Myocyte (in vitro differentiated cells): ENCODE measurements around the gene SERPINI1. TPM values are rescaled to one million over a fixed set of nuclear protein-coding genes. Genes with fewer than 3 reads are reported as not detected.
A peak's percentile ranks its signal among the peaks of the same experiment; 100 is the strongest.

Experiments used
- DNase-seq: peaks from one replicate; pipeline ENCODE4 v3.0.0-alpha.2; 2012; ENCODE audit warnings: low read depth
- total RNA-seq: library from RNA; depleted of rRNA; stranded (reverse); fragments of >200 nt; gene quantifications from 2 replicates; pipeline ENCODE4 v1.2.3, GENCODE V29; 2014

The SERPINI1 gene
- total RNA-seq, 1 donor from 2014 or later: 2.5 TPM

DNA sequence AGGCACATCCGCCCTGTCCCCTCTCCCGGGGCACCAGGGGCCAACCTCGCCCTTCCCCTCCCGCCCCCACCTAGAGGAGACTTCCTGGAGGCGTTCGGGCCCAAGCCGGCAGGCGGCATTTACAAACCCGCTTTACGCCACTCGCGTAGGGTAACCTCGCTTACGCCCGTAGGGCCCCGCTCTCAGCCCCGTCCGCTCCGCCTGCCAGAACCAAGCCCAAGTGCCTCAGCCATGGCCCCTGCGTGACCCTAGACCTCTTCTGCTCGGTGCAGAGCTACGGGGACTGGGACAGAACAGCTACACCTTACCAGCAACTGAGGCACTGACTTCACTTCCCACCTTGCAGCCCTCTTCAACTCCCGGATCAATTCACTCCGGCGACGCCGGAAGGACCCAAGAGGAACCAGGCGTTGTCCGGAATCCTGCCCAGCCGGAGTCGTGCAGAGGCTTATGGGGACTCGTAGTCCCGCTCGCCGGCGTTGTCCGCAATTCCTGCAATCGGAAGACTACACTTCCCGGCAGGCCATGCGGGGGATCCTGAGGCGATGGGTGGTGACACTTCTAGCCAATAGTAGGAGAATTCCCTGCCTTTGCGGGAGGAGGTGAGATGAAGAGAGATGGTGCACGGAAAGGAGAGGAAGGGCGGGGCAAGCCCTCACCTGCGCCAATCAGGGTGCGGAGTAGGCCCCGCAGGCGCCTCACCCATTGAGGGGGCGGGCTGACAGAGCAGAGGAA lies 856 bp upstream of the SERPINI1 start, which contains the start of gene PDCD10:
Gene PDCD10, minus strand, starts transcription at position 395 of the 735 bp plus-strand sequence. CDS start 14,735 bp downstream, outside the sequence.
- peak; percentile 99 for DNase-seq

DNA sequence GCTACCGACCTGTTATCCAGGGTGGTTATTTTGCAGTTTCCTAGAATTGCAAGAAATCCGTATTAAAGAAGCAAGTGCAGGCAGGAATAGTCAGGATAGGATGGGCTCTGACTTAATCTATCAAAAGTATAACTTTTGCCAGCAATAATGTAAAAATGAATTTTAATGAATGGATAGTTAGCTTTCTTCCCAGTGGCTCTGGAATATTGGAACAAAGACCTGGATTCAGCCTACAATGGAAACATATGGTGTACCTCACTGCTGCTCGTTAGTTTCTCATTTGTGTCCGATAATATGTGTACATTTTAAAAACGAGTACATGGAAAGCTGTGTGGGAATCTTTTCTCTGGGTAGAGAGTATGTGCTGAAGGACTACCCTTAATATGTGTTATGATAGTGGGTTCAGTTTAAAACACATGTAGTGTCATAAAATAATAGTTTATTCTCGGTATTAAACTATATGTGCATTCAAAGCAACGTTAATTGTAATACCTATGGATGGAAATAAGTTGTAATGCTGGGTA lies 805 bp downstream of the SERPINI1 start:
- DNase-seq: no peak

DNA sequence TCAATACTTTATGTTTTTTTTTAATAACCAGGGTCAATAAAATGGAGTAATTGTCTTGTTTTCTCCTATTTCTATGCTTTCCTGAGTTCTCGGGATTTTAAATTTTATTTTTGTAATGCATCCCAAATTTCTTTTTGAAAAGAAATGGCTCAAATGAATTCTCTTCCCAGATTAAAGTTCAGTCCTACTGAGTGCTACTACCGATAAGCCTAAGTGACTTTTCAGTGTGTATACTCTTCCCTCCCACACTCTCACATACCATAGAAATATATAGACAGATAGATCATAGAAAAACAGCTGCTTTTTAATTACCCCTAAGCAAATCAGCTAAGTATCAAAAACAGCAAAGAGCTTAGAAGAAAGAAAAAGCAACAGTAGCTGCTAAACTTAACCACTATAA lies 1.5 kb downstream of the SERPINI1 start:
- no peak for DNase-seq

DNA sequence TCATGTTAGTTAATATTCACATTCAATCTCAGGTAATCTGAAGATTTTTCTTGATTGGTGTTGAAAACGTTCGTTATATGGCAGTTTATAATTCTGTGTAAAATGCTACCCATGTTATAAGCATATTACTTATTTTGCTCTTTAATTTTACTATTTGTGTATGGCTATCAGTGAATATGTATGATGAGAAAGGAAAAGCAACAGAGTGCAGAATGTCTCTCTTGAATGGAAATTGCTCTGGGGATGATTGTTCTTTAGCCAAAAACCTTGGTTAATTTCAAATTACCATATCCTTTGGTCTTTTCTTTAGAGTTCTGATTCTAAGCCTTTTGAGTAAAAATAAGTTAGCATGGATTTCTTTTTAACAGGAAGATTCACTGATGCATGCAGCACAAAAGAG lies 2.5 kb downstream of the SERPINI1 start:
- DNase-seq: no peak

DNA sequence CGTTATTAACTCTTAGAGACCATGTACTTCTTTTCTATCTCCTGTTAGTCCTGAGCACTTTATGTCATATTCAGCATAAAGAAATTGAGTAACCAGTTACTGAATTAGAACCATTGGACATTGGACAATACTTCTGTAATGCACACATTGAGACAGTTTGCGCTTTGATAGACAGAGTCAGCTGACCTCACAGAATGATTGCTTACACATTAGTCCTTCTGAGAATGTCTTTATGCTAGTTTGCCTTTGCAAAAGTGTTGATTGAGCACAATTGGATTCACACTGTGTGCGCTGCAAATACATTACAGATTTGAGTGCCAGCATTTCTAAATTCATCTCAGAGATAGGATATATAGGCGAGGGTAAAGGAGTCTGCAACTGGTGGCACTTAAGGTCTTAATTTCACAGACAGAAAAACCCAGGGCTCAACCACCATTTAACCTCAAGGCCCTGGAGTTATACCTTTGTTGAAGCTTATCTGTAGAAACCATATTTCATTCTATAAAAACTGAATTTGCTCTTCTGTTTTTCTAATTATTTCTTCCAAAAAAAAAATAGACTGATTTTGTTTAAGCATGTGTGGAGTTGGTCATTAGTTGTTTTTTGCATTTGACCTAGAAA lies 3.8 kb downstream of the SERPINI1 start:
- no peak for DNase-seq

DNA sequence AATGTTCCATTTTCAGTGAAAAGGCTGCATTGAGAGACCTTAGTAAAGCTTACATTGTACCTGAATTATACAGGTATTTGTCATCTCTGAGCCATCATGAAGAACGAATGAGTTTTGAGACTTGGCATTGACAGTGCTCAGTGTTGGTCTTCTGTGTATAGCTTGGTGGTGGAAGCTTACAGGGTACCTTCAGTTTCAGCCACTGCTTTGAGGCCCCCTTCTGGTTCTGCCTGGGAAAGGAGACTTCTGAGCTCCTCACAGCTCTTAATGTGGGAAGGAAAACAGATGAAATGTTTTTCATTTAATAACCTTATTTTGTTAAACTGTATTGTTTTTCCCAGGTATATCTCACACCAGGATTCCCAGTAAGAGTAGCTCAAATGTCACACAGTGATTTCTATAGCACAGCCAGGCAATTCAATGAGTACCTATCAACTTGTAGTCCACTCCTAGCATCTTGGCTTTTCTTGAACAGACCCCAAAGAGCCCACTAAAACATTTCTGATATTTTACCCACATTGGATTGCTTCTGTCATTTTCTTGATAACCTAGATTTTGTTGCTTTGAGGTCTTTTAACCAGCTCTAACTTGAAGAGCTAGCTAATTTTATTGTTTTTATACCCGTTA lies 5.6 kb downstream of the SERPINI1 start:
- DNase-seq: peak; percentile 26

DNA sequence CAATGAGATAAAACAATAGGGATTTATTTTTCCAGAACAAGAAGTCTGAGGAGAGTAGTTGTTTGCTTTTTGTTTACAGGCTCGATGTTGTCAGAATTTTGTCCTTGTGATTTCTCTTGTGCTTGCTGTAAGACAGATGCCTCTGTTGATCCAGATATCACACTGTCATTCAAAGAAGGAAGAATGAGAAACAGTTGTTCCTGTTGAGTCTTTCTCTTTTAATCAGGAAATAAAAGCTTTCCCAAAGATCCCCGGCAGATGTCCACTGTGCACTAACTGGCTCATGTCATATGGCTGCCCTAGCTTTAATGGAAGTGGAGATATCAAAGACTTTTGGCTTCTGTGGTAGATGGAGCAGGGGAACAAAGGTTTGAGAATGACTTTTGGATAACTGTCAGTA lies 6.8 kb downstream of the SERPINI1 start:
- peak; percentile 5 for DNase-seq

DNA sequence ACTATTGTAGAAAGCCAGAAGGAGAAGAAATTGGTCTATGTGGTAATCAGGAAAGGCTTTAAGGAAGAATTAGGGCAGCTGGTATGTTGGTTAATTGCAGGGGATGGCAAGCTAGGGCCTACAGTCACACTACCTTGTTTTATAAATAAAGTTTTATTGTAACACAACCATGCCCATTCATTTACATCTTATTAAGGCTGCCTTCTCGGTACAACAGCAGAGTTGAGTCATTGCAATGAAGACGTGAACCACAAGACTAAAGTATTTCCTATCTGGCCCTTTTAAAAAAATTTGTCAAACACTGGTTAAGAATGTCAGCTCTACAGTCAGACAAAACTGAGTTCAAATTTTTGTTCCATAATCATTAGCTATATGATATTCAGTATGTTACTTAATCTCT lies 8.3 kb downstream of the SERPINI1 start:
- no peak for DNase-seq

DNA sequence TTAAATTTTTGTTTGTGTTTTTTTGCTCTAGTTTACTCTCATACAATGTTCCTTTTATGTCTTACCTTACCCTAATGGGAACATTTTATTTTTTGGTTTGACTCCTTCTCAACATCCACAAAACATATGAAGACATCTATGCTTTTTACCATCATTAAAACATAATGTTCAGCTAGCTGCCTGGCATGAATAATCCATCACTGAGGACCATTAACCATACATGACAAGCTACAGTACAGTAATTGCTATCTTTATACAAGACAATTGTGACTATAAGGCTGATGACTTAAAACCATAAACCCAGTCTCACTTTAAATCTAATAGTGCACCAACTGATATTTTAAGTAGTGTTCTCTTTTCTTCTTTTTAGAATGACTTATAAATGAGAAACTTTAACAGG lies 13.7 kb downstream of the SERPINI1 start:
- no peak for DNase-seq

DNA sequence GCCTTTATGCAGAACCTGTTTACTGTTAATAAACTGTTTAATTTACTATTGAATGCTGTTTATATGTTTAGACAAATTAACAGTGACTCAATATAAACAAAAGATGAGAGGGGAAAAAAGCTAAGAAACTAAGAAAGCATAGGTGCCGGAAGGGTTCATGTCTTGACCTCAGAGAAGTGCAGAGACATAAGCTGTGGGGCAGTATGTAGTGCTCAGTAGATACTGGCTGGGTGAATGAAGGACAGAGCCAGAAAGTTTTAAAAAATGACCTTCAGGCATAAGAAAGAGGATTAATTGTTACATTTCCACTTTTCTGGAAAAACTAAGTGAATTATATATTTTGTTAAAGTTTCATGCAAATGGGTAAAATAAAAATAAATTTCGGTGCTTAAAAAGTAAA lies 14.2 kb downstream of the SERPINI1 start:
- DNase-seq: no peak

DNA sequence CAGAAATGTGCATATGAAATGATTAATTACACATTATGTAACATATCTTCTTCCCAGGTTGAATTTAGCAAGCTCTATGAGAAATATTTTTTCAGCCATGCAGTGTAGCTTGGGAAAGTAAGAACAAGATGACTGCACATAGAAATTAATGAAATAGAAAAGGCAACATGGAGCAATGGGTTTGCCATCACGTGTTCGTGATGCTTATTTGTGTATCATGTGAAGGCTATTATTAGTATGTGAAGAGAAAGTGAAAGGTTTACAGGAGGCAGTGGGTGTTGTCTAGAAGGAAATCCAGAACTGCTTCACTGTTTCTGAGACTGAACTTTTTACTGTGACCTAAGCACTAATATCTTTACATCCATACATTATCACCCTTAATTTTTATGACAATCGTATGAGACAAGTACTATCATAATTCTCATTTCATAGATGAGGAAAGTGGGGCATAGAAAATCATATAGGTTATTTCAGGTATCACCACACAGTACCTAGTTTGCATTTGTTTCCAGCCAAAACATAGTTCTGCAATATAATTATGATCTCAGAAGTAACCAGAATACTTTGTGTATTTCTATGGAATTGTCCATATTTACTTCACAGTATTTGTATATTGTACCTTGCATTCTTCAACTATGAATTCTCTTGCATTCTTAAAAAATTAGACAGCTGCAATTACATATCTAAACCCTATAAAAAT lies 14.9 kb downstream of the SERPINI1 start:
- peak; percentile 3 for DNase-seq

DNA sequence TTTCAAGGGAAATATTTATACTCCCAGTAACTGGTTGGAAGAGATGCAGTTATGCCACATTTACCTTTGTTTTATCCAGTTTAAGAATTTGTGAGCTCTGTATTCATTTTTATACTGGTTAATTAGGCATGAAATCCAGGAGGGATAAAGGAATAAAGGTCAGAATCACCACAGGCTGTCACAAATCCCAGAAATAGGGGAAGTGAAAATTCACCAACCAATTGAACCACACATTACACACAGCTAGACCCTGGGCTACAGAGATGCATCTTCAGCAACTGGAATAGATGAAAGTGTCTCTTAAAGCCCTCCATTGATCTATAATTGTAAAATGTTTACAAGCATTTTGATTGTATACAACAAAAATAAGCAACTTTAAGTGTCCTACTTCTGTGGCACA lies 18.5 kb downstream of the SERPINI1 start:
- no peak for DNase-seq

DNA sequence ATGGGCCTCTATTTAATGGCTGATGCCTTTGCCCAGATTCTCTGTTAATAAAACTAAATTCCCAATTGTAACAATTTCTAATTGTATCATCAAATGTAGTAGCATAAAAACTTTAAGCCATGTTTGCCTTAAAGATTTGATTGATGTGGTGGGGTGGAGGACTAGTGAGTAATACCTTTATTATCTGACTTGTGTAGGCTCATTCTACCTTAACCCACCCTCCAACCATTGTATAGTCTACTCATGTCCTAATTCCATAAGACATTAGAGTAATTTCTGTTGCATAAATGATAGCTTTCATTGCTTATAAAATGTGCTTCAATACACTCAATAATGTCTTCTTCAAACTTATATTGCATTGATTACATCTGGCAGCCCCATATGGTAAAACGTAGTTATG lies 25.8 kb downstream of the SERPINI1 start:
- DNase-seq: no peak

DNA sequence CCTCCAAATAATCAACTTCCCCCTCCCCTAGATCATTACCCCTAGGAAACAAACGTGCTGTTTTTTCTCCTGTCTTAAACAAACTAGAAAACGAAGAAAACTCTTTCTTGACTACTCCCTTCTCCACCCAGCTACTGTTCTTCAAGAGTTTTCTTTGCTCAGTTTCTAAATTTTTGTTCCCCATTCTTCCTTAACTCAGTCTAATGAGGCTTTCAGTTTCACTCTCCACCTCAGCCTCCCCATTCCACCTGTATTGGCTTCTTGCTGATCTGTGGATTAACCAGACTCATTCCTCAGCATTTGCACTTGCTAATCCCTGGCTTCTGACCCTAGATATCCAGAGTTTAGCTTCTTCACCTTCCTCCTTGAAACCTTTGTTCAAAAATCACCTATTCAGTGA lies 26.8 kb downstream of the SERPINI1 start:
- no peak for DNase-seq

DNA sequence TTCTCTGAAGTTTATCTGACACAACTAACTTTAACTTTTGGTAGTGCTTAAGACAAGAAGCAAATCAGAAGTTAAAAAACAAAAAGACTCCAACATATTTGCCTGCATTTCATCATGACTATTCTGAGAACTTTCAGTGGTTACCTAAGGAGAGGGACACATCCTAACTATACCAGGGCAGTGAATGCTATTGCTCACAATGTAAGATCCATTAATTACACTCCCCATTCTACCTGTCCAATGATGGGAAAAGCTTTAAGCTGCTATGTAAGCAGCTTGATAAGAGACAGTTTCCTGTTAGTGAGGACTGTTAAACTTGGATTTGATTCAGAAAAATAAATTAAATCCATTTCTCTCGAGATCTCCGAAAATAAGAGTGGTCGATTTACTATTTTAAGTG lies 37.5 kb downstream of the SERPINI1 start:
- DNase-seq: no peak

DNA sequence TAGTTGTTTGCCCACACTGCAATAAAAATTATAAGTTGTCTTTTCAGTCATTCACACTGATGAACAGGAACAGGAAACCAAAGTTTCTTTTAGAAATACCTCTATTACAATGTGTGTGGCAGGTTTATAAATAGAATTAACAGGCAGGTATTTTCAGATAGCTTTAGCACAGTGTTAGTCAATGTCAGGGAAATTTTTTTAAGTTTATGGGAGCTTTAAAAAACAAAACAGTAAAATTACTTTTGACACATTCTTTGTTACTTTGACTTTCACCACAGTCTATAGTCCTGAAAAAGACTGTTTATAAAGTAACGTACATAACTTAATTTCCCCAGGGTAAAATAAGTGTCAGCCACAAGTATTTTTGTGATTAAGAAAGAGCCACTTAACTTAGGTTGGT lies 38.1 kb downstream of the SERPINI1 start:
- no peak for DNase-seq

DNA sequence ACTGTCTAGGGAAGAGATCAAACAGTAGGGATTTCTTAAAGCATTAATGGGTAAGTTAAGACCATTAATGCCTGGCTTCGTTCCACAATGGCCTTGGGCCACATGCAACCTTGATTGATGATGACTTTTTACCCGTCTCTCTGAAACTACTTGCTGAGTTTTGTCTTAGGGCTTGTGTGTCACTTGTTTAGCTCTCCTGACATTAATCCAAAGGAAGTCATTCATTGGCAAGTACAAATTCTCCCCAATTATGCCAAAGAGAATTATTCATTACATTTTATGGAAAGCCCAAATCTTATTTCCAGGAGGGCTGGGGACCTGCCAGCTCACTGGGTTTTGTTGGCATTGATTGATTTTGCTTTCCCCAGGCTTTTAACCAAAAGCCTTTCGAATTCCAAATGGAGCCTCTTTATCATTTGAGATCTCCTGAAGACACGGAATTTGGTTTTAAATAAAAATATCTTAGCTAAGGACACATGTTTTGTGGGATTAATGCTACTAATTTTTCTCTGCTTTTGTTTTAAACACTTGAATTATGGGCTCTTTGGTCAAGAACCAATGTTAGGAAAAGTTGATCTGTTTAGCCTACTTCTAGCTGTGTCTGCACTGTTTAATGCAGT lies 40.7 kb downstream of the SERPINI1 start:
- no peak for DNase-seq

DNA sequence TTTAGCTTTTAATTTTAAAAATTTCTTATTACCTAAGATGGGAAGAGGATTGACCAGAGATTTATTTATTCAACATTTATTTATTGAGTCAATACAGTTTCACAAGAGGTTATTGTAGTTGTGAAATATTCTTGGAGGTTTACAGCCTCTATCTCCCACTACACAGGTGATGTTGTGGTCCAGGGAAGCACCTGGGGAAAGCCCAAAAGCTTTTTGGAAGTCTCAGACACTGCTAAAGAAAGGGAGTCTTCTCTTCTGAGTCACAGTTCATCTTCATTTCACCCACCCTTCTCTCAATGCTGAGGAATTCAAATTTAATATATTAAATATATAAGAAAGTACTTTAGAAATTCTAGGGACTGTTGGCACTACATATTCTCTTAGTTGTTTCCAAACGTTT lies 41.8 kb downstream of the SERPINI1 start:
- DNase-seq: no peak

DNA sequence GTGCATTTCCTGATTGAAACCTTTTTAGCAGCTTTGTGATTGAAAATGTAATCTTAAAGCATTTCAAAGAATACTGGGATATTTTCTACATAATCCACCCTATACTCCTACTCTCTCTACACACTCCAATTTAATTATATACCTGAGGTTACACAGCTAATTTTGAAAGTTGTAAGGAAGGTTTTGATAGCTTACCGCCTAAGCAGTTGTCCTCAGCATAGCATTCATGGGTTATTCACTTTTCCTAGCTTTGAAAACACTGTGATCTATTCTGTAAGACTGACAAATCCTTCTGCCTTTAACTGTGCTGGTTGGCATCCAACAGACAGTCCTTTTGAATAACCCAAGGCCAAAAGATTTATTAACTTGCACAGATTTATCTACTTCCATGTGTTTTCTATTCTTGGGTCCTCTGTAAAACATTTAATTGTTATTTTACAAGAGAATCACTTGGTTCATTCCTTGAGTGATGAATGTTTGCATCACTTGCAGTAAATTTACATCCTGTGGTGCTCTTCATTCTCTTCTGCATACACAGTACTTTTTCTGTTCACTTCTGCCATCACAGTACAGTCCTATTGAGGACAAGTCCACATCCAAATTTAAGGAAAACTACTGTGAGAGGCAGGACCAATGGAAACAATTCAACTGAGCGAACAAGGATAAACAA lies 44.8 kb downstream of the SERPINI1 start:
- no peak for DNase-seq

DNA sequence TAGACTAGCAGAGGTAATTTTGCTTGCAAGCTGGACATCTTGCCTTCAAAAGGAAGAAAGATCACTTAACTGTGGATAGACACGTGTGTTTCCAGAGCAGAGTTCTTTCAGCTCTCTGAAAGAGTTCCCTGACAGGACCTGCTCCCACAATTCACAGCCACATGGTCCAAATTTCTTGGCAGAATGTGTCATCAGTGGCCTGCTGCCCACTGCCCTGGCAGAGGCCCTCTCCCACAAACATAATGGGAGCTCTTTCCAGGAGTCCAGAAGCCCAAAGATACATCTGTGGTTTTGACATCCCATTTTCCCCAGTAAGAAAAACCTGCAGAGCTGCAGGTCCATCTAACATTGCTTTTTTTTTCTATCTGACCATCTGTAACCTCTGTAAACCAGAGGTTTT lies 48.3 kb downstream of the SERPINI1 start:
- peak; percentile 0 for DNase-seq

DNA sequence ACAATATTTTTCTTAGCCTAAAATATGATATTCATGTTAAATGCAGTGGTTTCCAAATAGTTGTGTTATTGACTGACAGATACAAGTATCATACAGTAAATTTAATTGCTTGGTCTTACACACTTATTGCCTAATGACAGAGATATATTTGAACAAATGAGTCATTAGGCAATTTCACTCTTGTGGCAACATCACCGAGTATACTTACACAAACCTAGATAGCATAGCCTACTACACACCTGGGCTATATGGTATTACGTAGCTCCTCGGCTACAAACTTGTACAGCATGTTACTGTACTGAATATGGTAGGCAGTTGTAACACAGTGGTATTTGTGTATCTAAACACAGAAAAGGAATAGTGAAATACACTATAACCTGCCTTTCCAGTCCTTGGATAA lies 50.3 kb downstream of the SERPINI1 start:
- no peak for DNase-seq
